HG02610 (cell line): Measurements from ENCODE around the gene MXD3.
"Not testable (repeated sequence)": the region's sequence is repeated elsewhere in the genome, so short reads cannot be mapped to it uniquely, and the experiment has no call there.

Source experiments
- ATAC-seq: cut with Tn5 transposase; IDR thresholded peaks from one replicate; pipeline ENCODE4 v1.9.1; 2021; ENCODE audit warnings: mild to moderate bottlenecking, moderate library complexity; ENCODE audit not compliant: unreplicated experiment

MXD3 gene

DNA sequence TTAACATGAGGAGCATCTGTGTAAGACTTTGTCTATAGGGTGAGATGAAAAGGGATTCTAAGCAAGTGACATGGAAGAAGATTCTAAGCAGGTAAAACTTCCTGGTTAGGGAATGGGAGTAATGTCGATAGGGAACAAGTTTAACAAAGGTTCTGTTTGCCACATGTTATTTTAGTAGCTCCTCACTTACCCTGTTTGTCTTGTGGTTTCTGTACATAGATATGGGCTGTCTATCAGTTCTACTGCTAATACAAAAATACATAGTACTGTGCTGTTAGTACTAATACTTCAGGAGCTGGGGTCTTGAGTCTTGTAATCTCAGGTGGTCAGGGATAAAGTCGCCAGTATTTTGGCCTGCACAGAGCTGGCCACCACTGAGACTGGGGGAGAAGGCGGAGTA, 41.0 kb downstream of the MXD3 start:
- no peak for ATAC-seq

- no peak for ATAC-seq
These were observed 41.7 kb downstream of the MXD3 start for GRCh38 chr5:177269976-177270375.

DNA sequence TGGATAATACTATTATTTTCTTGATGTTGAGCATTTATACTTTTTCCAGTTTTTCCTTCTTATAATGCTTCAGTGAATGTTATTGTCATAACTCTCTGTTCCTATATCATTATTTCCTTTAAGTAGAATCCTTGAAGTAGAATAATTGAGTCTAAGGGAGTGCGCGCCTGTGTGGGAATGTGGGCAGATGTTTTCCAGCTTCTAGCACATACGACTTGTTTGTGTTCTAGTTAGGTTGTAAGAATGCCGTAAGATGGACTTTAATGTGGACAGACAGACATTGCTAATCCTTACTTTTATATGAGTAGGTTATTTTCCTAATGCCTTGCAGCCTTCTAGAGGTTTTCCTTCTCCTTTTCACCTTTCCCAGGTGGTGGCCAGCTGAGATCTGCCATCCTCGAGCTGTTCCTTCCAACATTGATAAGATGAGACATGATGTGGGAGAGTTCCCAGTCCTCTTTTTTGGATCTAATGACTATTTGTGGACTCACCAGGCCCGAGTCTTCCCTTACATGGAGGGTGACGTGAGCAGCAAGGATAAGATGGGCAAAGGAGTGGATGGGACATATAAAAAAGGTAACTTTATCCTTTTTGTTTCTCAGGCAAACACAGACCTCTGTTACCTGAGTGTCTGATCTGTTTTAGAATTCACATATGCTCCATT, 42.3 kb downstream of the MXD3 start:
- no peak for ATAC-seq

- no peak for ATAC-seq
These were observed 46.3 kb downstream of the MXD3 start for GRCh38 chr5:177265395-177265794.

- ATAC-seq = no peak
These were observed 47.5 kb downstream of the MXD3 start for GRCh38 chr5:177264178-177264577.

DNA sequence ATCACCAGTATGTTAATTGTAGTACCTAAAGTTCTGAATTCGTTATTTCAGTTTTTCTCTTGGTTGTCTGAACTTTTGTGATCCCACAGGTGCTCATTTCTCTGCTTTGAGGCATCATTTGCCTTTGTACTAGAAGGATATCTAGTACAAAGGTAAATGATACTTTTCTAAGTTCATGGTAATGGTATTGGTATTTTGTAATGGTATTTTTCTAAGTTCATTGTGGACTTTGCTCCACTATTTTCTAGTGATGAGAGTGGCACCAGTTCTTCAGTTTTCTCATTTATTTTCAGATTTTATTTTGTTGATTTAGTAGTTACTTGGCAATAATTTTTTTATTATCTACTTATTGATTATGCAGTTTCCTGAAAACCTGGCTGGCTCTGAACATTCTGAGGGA, 50.2 kb downstream of the MXD3 start:
- no peak for ATAC-seq

DNA sequence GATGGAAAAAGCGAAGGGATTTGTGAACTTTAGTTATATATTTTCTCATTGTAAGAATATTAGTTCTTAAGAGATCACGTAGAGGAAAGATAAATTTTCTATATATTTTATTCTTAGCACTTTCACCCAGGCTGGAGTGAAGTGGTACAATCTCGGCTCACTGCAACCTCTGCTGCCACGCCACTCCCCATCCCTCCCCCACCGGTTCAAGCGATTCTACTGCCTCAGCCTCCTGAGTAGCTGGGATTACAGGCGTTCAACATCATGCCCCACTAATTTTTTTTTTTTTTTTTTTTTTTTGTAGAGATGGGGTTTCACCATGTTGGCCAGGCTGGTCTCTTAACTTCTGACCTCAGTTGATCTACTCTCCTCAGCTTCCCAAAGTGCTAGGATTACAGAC, 50.7 kb downstream of the MXD3 start:
- no peak for ATAC-seq

DNA sequence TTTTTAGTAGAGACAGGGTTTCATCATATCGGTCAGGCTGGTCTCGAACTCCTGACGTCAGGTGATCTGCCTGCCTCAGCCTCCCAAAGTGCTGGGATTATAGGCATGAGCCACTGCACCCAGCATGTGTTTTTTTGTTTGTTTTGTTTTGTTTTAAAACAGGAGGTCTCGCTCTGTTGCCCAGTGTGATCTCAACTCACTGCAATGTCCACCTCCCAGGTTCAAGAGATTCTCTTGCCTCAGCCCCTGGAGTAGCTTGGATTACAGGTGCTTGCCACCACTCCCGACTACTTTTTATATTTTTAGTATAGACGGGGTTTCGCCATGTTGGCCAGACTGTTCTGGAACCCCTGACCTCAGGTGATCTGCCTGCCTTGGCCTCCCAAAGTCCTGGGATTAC, 53.0 kb downstream of the MXD3 start:
- ATAC-seq = not testable (repeated sequence)
